ENCODE results near the gene PRKCE. TPM values are rescaled to one million over a fixed set of nuclear protein-coding genes. Genes with fewer than 3 reads are reported as not detected.

PRKCE gene
- total and polyA plus RNA-seq, 2 donors (not counting 1 experiment from before 2014, with no cell fraction given): 14.1 to 19.0 TPM

DNA sequence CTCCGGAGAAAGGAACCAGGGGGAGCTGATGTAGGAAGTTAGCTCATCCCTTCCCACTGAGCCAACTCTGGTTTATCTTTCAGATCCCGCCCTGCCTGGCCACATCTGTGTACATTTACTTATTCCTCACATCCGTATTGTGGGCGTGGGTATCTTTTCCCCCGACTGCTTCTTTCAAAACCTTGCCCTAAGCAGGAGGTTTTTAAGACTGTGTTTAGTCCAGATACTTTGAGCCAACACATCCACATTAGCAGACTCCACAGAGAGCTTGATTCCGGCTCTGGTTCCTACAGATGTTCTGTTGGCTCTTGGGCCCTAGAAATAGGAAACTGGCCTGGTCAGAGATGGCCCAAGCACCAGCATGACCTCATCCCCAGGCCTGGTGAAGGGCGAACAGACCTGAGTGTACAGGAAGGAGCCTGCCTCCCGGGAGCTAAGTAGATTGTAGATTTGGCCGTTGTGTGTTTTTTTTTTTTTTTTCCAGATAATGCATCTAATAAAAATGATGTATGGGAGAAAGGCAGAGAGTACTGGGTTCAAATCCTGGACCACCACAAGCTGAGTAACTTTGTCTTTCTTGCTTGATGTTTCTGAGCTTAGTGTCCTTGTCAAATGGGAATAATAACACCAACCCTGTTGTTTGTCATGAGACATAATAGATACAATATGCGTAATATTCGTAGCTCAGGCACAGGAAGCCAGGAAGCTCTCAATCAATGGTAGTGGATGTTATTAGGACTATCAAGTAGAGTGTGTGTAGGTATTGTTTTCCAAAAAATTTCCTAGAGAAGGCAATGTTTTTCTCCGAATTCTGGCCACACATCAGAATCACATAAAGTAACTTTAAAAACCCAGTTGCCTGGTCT lies 92.3 kb downstream of the PRKCE start:
- Histone ChIP-seq H3K4me2 (ENCODE audit: extremely low read depth, insufficient read depth, low read length) (peak overlapping the region; percentile 54), H3K9ac (ENCODE audit: insufficient read depth, low read length) (no peak overlapping the region), H3K36me3 (ENCODE audit: control insufficient read depth, insufficient read depth, low read length) (no peaks in the 10 kb centered on the region), H3K4me1 (ENCODE audit: control insufficient read depth, extremely low read depth, insufficient read depth, low read length) (peaks cover 2% of the 10 kb centered on the region), H3K4me3 (replicated peaks in 1 of 4; ENCODE audit: control extremely low read depth in 1 of 4, insufficient read depth in 1 of 4, low read depth in 3 of 4, low read length in 4 of 4) (no peak overlapping the region), H3K79me2 (ENCODE audit: control insufficient read depth, insufficient read depth, low read length) (no peaks in the 10 kb centered on the region), H3K27me3 (ENCODE audit: control insufficient read depth, insufficient read depth, low read length) (no peaks in the 10 kb centered on the region), H2AFZ (ENCODE audit: low read length) (no peak overlapping the region), H3K9me3 (ENCODE audit: control insufficient read depth, insufficient read depth, low read depth, low read length) (no peaks in the 10 kb centered on the region), H3K27ac (ENCODE audit: insufficient read depth, low read length) (peak overlapping the region; percentile 72), H4K20me1 (ENCODE audit: control insufficient read depth, extremely low read depth, insufficient read depth, low read length) (peaks cover 2% of the 10 kb centered on the region)
- peak; percentile 24 to 70 for DNase-seq (ENCODE audit: low read depth in 2 of 2)
- no peak for TF ChIP-seq EZH2 (IDR thresholded peaks at IDR 0.05; ENCODE audit: low read length, missing control alignments)
- TF ChIP-seq, protein P1, sequence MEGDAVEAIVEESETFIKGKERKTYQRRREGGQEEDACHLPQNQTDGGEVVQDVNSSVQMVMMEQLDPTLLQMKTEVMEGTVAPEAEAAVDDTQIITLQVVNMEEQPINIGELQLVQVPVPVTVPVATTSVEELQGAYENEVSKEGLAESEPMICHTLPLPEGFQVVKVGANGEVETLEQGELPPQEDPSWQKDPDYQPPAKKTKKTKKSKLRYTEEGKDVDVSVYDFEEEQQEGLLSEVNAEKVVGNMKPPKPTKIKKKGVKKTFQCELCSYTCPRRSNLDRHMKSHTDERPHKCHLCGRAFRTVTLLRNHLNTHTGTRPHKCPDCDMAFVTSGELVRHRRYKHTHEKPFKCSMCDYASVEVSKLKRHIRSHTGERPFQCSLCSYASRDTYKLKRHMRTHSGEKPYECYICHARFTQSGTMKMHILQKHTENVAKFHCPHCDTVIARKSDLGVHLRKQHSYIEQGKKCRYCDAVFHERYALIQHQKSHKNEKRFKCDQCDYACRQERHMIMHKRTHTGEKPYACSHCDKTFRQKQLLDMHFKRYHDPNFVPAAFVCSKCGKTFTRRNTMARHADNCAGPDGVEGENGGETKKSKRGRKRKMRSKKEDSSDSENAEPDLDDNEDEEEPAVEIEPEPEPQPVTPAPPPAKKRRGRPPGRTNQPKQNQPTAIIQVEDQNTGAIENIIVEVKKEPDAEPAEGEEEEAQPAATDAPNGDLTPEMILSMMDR (conservative IDR thresholded peaks at IDR 0.05 in 1 of 2, IDR thresholded peaks at IDR 0.05 in 1 of 2; ENCODE audit: low read depth in 1 of 2, low read length in 2 of 2): no peak

GRCh38 chr2:45745231-45745630 lies 93.8 kb downstream of the PRKCE start:
- Histone ChIP-seq H3K36me3 (ENCODE audit: control insufficient read depth, insufficient read depth, low read length) (no peaks in the 10 kb centered on the region), H3K9ac (ENCODE audit: insufficient read depth, low read length) (no peak overlapping the region), H3K4me1 (ENCODE audit: control insufficient read depth, extremely low read depth, insufficient read depth, low read length) (peaks cover 2% of the 10 kb centered on the region), H3K4me3 (replicated peaks in 1 of 4; ENCODE audit: control extremely low read depth in 1 of 4, insufficient read depth in 1 of 4, low read depth in 3 of 4, low read length in 4 of 4) (no peak overlapping the region), H3K27me3 (ENCODE audit: control insufficient read depth, insufficient read depth, low read length) (no peaks in the 10 kb centered on the region), H4K20me1 (ENCODE audit: control insufficient read depth, extremely low read depth, insufficient read depth, low read length) (no peaks in the 10 kb centered on the region), H3K79me2 (ENCODE audit: control insufficient read depth, insufficient read depth, low read length) (no peaks in the 10 kb centered on the region), H3K4me2 (ENCODE audit: extremely low read depth, insufficient read depth, low read length) (no peak overlapping the region), H3K9me3 (ENCODE audit: control insufficient read depth, insufficient read depth, low read depth, low read length) (no peaks in the 10 kb centered on the region), H3K27ac (ENCODE audit: insufficient read depth, low read length) (no peak overlapping the region), H2AFZ (ENCODE audit: low read length) (no peak overlapping the region)
- no peak for DNase-seq (ENCODE audit: low read depth in 2 of 2)
- TF ChIP-seq EZH2 (IDR thresholded peaks at IDR 0.05; ENCODE audit: low read length, missing control alignments): no peak
- TF ChIP-seq, protein P1 (conservative IDR thresholded peaks at IDR 0.05 in 1 of 2, IDR thresholded peaks at IDR 0.05 in 1 of 2; ENCODE audit: low read depth in 1 of 2, low read length in 2 of 2): no peak

- no peak for DNase-seq (ENCODE audit: low read depth in 2 of 2)
- no peaks in the 10 kb centered on the region for H4K20me1 ChIP-seq (ENCODE audit: control insufficient read depth, extremely low read depth, insufficient read depth, low read length)
- no peak overlapping the region for H3K27ac ChIP-seq (ENCODE audit: insufficient read depth, low read length)
- H3K36me3 ChIP-seq (ENCODE audit: control insufficient read depth, insufficient read depth, low read length): no peaks in the 10 kb centered on the region
- H3K79me2 ChIP-seq (ENCODE audit: control insufficient read depth, insufficient read depth, low read length): peaks cover 2% of the 10 kb centered on the region
- H3K9ac ChIP-seq (ENCODE audit: insufficient read depth, low read length): no peak overlapping the region
- H3K4me2 ChIP-seq (ENCODE audit: extremely low read depth, insufficient read depth, low read length): no peak overlapping the region
- no peaks in the 10 kb centered on the region for H3K27me3 ChIP-seq (ENCODE audit: control insufficient read depth, insufficient read depth, low read length)
- H3K4me3 ChIP-seq (replicated peaks in 1 of 4; ENCODE audit: control extremely low read depth in 1 of 4, insufficient read depth in 1 of 4, low read depth in 3 of 4, low read length in 4 of 4): no peak overlapping the region
- H2AFZ ChIP-seq (ENCODE audit: low read length): no peak overlapping the region
- H3K4me1 ChIP-seq (ENCODE audit: control insufficient read depth, extremely low read depth, insufficient read depth, low read length): peaks cover 2% of the 10 kb centered on the region
- TF ChIP-seq, protein P1 (conservative IDR thresholded peaks at IDR 0.05 in 1 of 2, IDR thresholded peaks at IDR 0.05 in 1 of 2; ENCODE audit: low read depth in 1 of 2, low read length in 2 of 2): no peak
- no peak for TF ChIP-seq EZH2 (IDR thresholded peaks at IDR 0.05; ENCODE audit: low read length, missing control alignments)
- H3K9me3 ChIP-seq (ENCODE audit: control insufficient read depth, insufficient read depth, low read depth, low read length): no peaks in the 10 kb centered on the region
Observed at GRCh38 chr2:45746888-45747287, 95.4 kb downstream of the PRKCE start.

Measured in fibroblast of lung (primary cell).